GM23338 (cell line): ENCODE results near the gene COPS6. TPM values are rescaled to one million over a fixed set of nuclear protein-coding genes. Genes with fewer than 3 reads are reported as not detected.

Source experiments
- ATAC-seq: fragments of 200-7000 bp; cut with Tn5 transposase; 3 replicates; pipeline ENCODE4 v1.9.1; 2020
- DNase-seq: peaks from one replicate; pipeline ENCODE4 v3.0.0-alpha.2; 2015; ENCODE audit warnings: low spot score
- H2AFZ ChIP-seq: fragments of 200-600 bp; sonication (generic); 2 replicates; pipeline ENCODE4 v1.8.0; 2016; ENCODE audit warnings: antibody characterized with exemption, mild to moderate bottlenecking, moderate library complexity
- H3F3A ChIP-seq: fragments of 200-600 bp; sonication (generic); replicated peaks from 2 replicates; pipeline ENCODE4 v1.8.0; 2017; ENCODE audit warnings: antibody characterized with exemption, mixed run types, low read depth
- H3K27ac ChIP-seq: fragments of 200-600 bp; sonication (generic); 2 replicates; pipeline ENCODE4 v1.6.1; 2016; ENCODE audit warnings: low read depth
- H3K27me3 ChIP-seq: fragments of 200-600 bp; sonication (generic); 2 replicates; pipeline ENCODE4 v1.8.0; 2016; ENCODE audit warnings: mild to moderate bottlenecking, mixed run types, moderate library complexity; ENCODE audit not compliant: insufficient read depth
- H3K36me3 ChIP-seq: fragments of 200-600 bp; sonication (generic); 2 replicates; pipeline ENCODE4 v1.8.0; 2016; ENCODE audit warnings: mild to moderate bottlenecking; ENCODE audit not compliant: insufficient read depth
- H3K4me1 ChIP-seq: fragments of 200-600 bp; sonication (generic); 2 replicates; pipeline ENCODE4 v1.8.0; 2016; ENCODE audit warnings: mild to moderate bottlenecking, moderate library complexity; ENCODE audit not compliant: insufficient read depth
- H3K4me2 ChIP-seq: fragments of 200-600 bp; sonication (generic); 2 replicates; pipeline ENCODE4 v1.7.1; 2017; ENCODE audit warnings: mixed run types
- H3K4me3 ChIP-seq: fragments of 200-600 bp; sonication (generic); 2 replicates; pipeline ENCODE4 v1.6.1; 2016; ENCODE audit warnings: mixed run types
- H3K79me2 ChIP-seq: fragments of 200-600 bp; sonication (generic); replicated peaks from 2 replicates; pipeline ENCODE4 v1.8.0; 2017; ENCODE audit warnings: mild to moderate bottlenecking; ENCODE audit not compliant: insufficient read depth
- H3K9me2 ChIP-seq: fragments of 200-600 bp; sonication (generic); 2 replicates; pipeline ENCODE4 v1.8.0; 2017; ENCODE audit not compliant: insufficient read depth
- H4K20me1 ChIP-seq: fragments of 200-600 bp; sonication (generic); replicated peaks from 2 replicates; pipeline ENCODE4 v1.8.0; 2017; ENCODE audit warnings: mild to moderate bottlenecking; ENCODE audit not compliant: insufficient read depth
- H3K27ac Mint-ChIP-seq: 2 replicates; pipeline ENCODE4 v1.8.0; 2020; ENCODE audit warnings: inconsistent platforms, mild to moderate bottlenecking, moderate library complexity, mixed read lengths
- H3K27me3 Mint-ChIP-seq: 3 replicates; pipeline ENCODE4 v1.8.0; 2022; ENCODE audit warnings: low read depth, mild to moderate bottlenecking, moderate library complexity, mixed read lengths, inconsistent platforms; ENCODE audit not compliant: insufficient read depth, poor library complexity
- H3K36me3 Mint-ChIP-seq: 3 replicates; pipeline ENCODE4 v1.8.0; 2021; ENCODE audit warnings: low read depth, mild to moderate bottlenecking, inconsistent platforms, moderate library complexity, mixed read lengths
- H3K4me1 Mint-ChIP-seq: 3 replicates; pipeline ENCODE4 v1.8.0; 2020; ENCODE audit warnings: mild to moderate bottlenecking, inconsistent platforms, mixed read lengths
- H3K4me3 Mint-ChIP-seq: 3 replicates; pipeline ENCODE4 v1.8.0; 2021; ENCODE audit warnings: moderate library complexity, mild to moderate bottlenecking, inconsistent platforms, mixed read lengths
- H3K9me3 Mint-ChIP-seq: 3 replicates; pipeline ENCODE4 v1.8.0; 2020; ENCODE audit warnings: moderate library complexity, mild to moderate bottlenecking, inconsistent platforms, mixed read lengths
- CREB1 ChIP-seq: fragments of 250-450 bp; sonication (Bioruptor Pico); IDR thresholded peaks from 2 replicates; pipeline ENCODE4 v1.5.0; 2020; ENCODE audit warnings: low read depth, mild to moderate bottlenecking, moderate library complexity
- EZH2phosphoT487 ChIP-seq: fragments of 200-600 bp; sonication (generic); IDR thresholded peaks from one replicate; pipeline ENCODE4 v1.8.1; 2018; ENCODE audit warnings: antibody characterized with exemption; ENCODE audit not compliant: unreplicated experiment
- JUNB ChIP-seq: IDR thresholded peaks from one replicate; pipeline ENCODE4 v1.6.1; 2016; ENCODE audit warnings: antibody characterized with exemption; ENCODE audit not compliant: unreplicated experiment
- STAT1 ChIP-seq: IDR thresholded peaks from one replicate; pipeline ENCODE4 v1.6.1; 2016; ENCODE audit warnings: antibody characterized with exemption; ENCODE audit not compliant: unreplicated experiment
- ZNF331 ChIP-seq: fragments of 250-450 bp; sonication (Bioruptor Pico); IDR thresholded peaks from 2 replicates; pipeline ENCODE4 v1.5.0; 2020; ENCODE audit warnings: low read depth, mild to moderate bottlenecking, moderate library complexity
- polyA plus RNA-seq: library from polyadenylated mRNA; unstranded; fragments of >200 nt; fragmentation: Nextera tagmentation; extraction: Ambion mirVana; gene quantifications from 2 replicates; pipeline ENCODE4 v1.2.1, GENCODE V29; 2016
- total RNA-seq: library from RNA; depleted of rRNA; stranded (reverse); fragments of >200 nt; shearing (Covaris generic); gene quantifications from 2 replicates; pipeline ENCODE4 v1.2.3, GENCODE V29; 2014
- TF ChIP-seq, protein P1 (sequence below): IDR thresholded peaks from one replicate; pipeline ENCODE4 v1.6.1; 2018; ENCODE audit warnings: antibody characterized with exemption; ENCODE audit not compliant: unreplicated experiment
- TF ChIP-seq, protein P2 (sequence below), 2 experiments: fragments of 200-600 bp in 1 of 2; sonication (generic) in 1 of 2; conservative IDR thresholded peaks; 2 replicates each; pipeline versions ENCODE4 v1.5.1 to v1.6.1; 2016 to 2017; ENCODE audit warnings: antibody characterized with exemption in 2 of 2, low read depth in 2 of 2, mild to moderate bottlenecking in 2 of 2, moderate library complexity in 1 of 2

COPS6 gene
- total and polyA plus RNA-seq, 2 experiments from 2014 or later, result 89.8 to 198 TPM

DNA sequence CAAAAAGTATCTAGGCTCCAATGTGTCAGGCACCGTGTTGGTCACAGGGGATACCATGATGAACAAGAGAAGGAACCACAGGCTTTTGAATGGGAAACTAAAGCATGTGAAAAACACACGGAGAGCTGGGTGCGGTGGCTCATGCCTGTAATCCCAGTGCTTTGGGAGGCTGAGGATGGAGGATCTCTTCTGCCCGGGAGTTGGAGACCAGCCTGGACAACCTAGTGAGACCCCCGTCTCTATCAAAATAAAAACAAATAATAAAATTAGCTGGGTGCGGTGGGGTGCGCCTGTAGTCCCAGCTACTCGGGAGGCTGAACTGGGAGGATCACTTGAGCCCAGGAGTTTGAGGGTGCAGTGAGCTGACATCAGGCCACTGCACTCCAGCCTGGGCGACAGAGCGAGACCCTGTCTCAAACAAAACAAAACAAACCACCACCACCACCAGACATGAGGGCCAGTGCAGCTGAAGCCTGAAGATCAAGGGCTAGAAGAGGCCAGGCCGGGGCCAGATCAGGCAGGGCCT is 611 bp upstream of the COPS6 start (continued):
- TF ChIP-seq, protein P1, sequence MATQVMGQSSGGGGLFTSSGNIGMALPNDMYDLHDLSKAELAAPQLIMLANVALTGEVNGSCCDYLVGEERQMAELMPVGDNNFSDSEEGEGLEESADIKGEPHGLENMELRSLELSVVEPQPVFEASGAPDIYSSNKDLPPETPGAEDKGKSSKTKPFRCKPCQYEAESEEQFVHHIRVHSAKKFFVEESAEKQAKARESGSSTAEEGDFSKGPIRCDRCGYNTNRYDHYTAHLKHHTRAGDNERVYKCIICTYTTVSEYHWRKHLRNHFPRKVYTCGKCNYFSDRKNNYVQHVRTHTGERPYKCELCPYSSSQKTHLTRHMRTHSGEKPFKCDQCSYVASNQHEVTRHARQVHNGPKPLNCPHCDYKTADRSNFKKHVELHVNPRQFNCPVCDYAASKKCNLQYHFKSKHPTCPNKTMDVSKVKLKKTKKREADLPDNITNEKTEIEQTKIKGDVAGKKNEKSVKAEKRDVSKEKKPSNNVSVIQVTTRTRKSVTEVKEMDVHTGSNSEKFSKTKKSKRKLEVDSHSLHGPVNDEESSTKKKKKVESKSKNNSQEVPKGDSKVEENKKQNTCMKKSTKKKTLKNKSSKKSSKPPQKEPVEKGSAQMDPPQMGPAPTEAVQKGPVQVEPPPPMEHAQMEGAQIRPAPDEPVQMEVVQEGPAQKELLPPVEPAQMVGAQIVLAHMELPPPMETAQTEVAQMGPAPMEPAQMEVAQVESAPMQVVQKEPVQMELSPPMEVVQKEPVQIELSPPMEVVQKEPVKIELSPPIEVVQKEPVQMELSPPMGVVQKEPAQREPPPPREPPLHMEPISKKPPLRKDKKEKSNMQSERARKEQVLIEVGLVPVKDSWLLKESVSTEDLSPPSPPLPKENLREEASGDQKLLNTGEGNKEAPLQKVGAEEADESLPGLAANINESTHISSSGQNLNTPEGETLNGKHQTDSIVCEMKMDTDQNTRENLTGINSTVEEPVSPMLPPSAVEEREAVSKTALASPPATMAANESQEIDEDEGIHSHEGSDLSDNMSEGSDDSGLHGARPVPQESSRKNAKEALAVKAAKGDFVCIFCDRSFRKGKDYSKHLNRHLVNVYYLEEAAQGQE, result no peak

DNA sequence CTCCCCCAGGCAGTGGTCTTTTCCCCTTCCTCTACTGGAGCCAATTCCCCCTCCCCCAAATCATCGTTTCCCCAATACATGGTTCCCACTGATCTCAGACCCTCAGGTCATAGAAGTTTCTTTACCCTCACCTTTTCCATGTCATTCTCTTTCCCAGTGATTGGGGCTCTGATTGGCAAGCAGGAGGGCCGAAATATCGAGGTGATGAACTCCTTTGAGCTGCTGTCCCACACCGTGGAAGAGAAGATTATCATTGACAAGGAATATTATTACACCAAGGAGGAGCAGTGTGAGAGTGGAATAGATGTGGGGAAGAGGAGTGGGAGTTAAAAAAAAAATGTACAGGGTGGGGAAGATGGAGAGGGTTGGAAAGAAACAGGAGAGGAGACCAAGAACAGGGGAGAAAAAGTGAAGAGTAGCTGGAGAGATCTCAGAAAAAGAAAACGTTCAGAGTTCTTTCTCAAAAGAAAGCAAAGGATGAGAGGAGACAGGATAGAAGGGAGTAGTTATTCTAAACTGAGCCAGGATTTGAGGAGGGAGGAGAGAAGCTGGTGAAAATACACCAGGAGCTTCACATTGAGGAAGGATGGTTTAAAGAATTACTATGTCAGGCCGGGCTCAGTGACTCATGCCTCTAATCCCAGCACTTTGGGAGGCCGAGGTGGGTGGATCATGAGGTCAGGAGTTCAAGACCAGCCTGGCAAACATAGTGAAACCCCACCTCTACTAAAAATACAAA is 858 bp downstream of the COPS6 start:
- H3K9me3 Mint-ChIP-seq, result no peaks in the 10 kb centered on the region
- peak overlapping the region; percentile 82 for H3K27ac Mint-ChIP-seq
- peak overlapping the region; percentile 90 for H3K4me2 ChIP-seq
- peak overlapping the region; percentile 95; the same call in 1 of the 2 replicates for H2AFZ ChIP-seq
- H3K9me2 ChIP-seq, result no peaks in the 10 kb centered on the region
- H3K27me3 Mint-ChIP-seq, result peaks cover 34% of the 10 kb centered on the region
- peak overlapping the region; percentile 82 for H3K4me3 ChIP-seq
- H3K27ac ChIP-seq, result 0 out of 2 replicates have a peak overlapping the region, but pooled peaks have one; percentile 90
- H3K36me3 Mint-ChIP-seq, result peaks cover 45% of the 10 kb centered on the region
- peaks cover 59% of the 10 kb centered on the region for H3F3A ChIP-seq
- H3K4me1 ChIP-seq, result peaks cover 6% of the 10 kb centered on the region
- DNase-seq (no peak), ATAC-seq (no peak)
- H3K4me1 Mint-ChIP-seq, result peaks cover 18% of the 10 kb centered on the region
- peaks cover 25% of the 10 kb centered on the region for H3K36me3 ChIP-seq
- H3K79me2 ChIP-seq, result peaks cover 8% of the 10 kb centered on the region
- no peaks in the 10 kb centered on the region for H3K27me3 ChIP-seq
- H3K4me3 Mint-ChIP-seq, result peak overlapping the region; percentile 93
- H4K20me1 ChIP-seq, result peaks cover 16% of the 10 kb centered on the region; the same call in 1 of the 2 replicates
- no peak for TF ChIP-seq CREB1 (CRISPR knock-in tag)
- TF ChIP-seq, protein P1, result no peak
- no peak for TF ChIP-seq STAT1
- no peak for TF ChIP-seq JUNB
- no peak for TF ChIP-seq ZNF331 (CRISPR knock-in tag)
- TF ChIP-seq EZH2phosphoT487, result no peak
- TF ChIP-seq, protein P2, sequence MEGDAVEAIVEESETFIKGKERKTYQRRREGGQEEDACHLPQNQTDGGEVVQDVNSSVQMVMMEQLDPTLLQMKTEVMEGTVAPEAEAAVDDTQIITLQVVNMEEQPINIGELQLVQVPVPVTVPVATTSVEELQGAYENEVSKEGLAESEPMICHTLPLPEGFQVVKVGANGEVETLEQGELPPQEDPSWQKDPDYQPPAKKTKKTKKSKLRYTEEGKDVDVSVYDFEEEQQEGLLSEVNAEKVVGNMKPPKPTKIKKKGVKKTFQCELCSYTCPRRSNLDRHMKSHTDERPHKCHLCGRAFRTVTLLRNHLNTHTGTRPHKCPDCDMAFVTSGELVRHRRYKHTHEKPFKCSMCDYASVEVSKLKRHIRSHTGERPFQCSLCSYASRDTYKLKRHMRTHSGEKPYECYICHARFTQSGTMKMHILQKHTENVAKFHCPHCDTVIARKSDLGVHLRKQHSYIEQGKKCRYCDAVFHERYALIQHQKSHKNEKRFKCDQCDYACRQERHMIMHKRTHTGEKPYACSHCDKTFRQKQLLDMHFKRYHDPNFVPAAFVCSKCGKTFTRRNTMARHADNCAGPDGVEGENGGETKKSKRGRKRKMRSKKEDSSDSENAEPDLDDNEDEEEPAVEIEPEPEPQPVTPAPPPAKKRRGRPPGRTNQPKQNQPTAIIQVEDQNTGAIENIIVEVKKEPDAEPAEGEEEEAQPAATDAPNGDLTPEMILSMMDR (conservative IDR thresholded peaks at IDR 0.05; ENCODE audit: low read depth in 2 of 2), result no peak
